ENCODE results near the gene AEBP1.

The AEBP1 gene

DNA sequence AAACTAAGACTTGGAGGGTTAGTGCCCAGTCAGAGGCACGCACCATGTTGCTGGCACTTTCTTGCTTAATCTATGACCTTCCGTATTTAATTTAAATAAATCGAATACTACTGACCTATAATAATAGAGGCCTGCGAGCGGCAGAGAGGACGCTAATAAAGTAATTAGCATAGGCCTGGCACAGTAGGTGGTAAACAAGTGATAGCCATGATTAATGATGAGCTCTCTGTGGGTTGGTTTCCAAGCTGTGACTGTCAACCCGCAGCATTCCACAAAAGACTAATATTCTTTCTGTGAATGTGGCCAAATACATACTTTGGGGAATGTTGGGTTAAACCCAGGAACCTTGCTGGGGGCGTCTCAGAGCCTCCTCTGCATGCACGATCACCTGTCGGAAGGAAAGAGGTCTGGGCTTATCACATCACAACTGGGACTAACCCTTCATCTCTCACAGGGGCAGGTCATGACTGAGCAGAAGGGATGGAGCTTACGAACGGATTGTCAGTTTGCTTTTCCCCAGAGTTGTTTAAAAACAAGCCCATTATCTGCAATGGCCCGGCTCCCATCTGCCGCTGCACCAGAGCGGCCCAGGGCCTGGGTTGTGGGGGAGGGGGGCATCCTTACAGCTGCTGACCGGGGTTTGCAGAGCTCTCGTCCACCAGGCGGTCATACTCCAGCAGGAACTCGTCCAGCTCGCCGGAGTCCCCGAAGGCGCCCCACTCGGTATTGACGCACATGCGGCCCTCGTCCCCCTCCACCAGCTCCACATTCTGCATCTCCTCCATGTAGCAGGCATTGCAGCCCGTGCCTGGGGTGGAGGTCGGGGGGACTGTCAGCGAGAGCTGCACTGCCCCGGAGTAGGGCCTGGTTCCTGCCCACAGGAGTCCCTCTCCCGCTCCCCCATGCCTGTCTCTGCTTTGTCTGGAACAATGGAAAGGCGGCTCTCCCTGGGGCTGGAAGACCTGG, 43.2 kb downstream of the AEBP1 start:
- peaks cover 6% of the 10 kb centered on the region for H3K27me3 ChIP-seq (ENCODE audit: insufficient read depth, poor library complexity, severe bottlenecking)
- H3K4me3 ChIP-seq (replicated peaks; ENCODE audit: insufficient read depth, low read length) = no peak overlapping the region
- no peak for DNase-seq (ENCODE audit: low read depth in 1 of 2, low spot score in 1 of 2)
- H3K27ac ChIP-seq (replicated peaks) = no peak overlapping the region
- TF ChIP-seq, protein P1, sequence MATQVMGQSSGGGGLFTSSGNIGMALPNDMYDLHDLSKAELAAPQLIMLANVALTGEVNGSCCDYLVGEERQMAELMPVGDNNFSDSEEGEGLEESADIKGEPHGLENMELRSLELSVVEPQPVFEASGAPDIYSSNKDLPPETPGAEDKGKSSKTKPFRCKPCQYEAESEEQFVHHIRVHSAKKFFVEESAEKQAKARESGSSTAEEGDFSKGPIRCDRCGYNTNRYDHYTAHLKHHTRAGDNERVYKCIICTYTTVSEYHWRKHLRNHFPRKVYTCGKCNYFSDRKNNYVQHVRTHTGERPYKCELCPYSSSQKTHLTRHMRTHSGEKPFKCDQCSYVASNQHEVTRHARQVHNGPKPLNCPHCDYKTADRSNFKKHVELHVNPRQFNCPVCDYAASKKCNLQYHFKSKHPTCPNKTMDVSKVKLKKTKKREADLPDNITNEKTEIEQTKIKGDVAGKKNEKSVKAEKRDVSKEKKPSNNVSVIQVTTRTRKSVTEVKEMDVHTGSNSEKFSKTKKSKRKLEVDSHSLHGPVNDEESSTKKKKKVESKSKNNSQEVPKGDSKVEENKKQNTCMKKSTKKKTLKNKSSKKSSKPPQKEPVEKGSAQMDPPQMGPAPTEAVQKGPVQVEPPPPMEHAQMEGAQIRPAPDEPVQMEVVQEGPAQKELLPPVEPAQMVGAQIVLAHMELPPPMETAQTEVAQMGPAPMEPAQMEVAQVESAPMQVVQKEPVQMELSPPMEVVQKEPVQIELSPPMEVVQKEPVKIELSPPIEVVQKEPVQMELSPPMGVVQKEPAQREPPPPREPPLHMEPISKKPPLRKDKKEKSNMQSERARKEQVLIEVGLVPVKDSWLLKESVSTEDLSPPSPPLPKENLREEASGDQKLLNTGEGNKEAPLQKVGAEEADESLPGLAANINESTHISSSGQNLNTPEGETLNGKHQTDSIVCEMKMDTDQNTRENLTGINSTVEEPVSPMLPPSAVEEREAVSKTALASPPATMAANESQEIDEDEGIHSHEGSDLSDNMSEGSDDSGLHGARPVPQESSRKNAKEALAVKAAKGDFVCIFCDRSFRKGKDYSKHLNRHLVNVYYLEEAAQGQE (IDR thresholded peaks at IDR 0.05; ENCODE audit: insufficient replicate concordance, low read depth) = no peak
- TF ChIP-seq, protein P2, sequence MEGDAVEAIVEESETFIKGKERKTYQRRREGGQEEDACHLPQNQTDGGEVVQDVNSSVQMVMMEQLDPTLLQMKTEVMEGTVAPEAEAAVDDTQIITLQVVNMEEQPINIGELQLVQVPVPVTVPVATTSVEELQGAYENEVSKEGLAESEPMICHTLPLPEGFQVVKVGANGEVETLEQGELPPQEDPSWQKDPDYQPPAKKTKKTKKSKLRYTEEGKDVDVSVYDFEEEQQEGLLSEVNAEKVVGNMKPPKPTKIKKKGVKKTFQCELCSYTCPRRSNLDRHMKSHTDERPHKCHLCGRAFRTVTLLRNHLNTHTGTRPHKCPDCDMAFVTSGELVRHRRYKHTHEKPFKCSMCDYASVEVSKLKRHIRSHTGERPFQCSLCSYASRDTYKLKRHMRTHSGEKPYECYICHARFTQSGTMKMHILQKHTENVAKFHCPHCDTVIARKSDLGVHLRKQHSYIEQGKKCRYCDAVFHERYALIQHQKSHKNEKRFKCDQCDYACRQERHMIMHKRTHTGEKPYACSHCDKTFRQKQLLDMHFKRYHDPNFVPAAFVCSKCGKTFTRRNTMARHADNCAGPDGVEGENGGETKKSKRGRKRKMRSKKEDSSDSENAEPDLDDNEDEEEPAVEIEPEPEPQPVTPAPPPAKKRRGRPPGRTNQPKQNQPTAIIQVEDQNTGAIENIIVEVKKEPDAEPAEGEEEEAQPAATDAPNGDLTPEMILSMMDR (IDR thresholded peaks at IDR 0.05; ENCODE audit: insufficient read depth, low read length) = no peak
- TF ChIP-seq SPI1 (IDR thresholded peaks at IDR 0.05; ENCODE audit: borderline replicate concordance, low read depth) (no peak), GABPA (IDR thresholded peaks at IDR 0.05; ENCODE audit: low read depth) (no peak), POLR2AphosphoS5 (IDR thresholded peaks at IDR 0.05; ENCODE audit: low read depth) (no peak)

DNA sequence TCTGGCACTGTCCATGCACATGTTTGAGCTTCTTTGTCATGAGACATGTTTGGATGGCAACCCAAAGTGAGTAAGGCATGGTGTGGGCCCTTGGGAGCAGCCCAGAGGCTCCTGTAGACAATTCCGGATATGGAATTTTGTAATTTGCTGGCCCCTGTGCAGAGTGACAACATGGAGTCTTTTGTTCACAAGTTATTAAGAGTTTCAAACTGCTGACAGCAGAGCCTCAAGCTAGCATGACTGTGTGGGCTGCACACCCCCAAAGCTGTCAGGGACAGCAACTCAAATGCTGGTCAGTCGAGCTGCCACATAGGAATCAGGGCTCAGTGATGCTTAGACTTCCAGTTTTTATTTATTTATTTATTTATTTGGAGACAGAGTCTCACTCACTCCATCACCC, 44.0 kb downstream of the AEBP1 start:
- Histone ChIP-seq H3K4me3 (replicated peaks; ENCODE audit: insufficient read depth, low read length) (no peak overlapping the region), H3K27ac (replicated peaks) (no peak overlapping the region), H3K27me3 (ENCODE audit: insufficient read depth, poor library complexity, severe bottlenecking) (peaks cover 6% of the 10 kb centered on the region)
- no peak for DNase-seq (ENCODE audit: low read depth in 1 of 2, low spot score in 1 of 2)
- TF ChIP-seq, protein P2 (IDR thresholded peaks at IDR 0.05; ENCODE audit: insufficient read depth, low read length) = no peak
- TF ChIP-seq SPI1 (IDR thresholded peaks at IDR 0.05; ENCODE audit: borderline replicate concordance, low read depth) (no peak), POLR2AphosphoS5 (IDR thresholded peaks at IDR 0.05; ENCODE audit: low read depth) (no peak), GABPA (IDR thresholded peaks at IDR 0.05; ENCODE audit: low read depth) (no peak)
- TF ChIP-seq, protein P1 (IDR thresholded peaks at IDR 0.05; ENCODE audit: insufficient replicate concordance, low read depth) = no peak

DNA sequence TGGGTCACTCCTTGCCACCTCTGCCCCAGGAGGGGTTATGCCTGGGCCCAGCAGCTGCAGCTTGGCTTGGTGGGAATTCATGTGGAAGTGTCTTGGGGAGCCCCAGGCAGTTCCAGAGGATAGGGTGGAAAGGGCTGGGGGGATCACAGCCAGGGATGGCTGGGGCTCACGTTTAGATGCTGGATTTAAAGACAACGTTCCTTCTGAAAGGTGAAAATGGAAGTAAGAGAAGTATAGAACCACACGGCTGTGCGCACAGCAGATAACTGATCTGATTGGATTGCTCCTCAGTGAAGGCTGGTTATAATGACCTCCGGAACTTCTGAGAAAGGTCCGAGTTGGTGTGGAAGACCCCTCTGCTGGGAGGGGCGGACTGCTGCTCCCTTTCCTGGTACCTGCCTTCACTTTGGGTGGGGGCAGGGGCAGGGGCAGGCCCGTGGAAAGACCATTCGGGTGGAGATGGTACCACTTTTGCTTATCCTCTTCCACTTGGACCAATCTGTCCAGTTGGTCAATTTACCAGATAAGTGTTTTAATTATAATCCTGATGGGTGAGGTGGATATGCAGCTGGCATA, 44.9 kb downstream of the AEBP1 start:
- no peak for DNase-seq (ENCODE audit: low read depth in 1 of 2, low spot score in 1 of 2)
- TF ChIP-seq GABPA (IDR thresholded peaks at IDR 0.05; ENCODE audit: low read depth) (no peak), SPI1 (IDR thresholded peaks at IDR 0.05; ENCODE audit: borderline replicate concordance, low read depth) (no peak), POLR2AphosphoS5 (IDR thresholded peaks at IDR 0.05; ENCODE audit: low read depth) (no peak)
- TF ChIP-seq, protein P1 (IDR thresholded peaks at IDR 0.05; ENCODE audit: insufficient replicate concordance, low read depth) = no peak
- TF ChIP-seq, protein P2 (IDR thresholded peaks at IDR 0.05; ENCODE audit: insufficient read depth, low read length) = no peak
- Histone ChIP-seq H3K27ac (replicated peaks) (no peak overlapping the region), H3K27me3 (ENCODE audit: insufficient read depth, poor library complexity, severe bottlenecking) (peaks cover 6% of the 10 kb centered on the region), H3K4me3 (replicated peaks; ENCODE audit: insufficient read depth, low read length) (no peak overlapping the region)

Data from HL-60 (cell line).